Hepatocyte (in vitro differentiated cells): Measurements from ENCODE around the gene RIMKLB.

Source experiments
- CTCF ChIP-seq: fragments of 200-600 bp; sonication (generic); IDR thresholded peaks from 2 replicates; pipeline ENCODE4 v1.5.1; 2016; ENCODE audit warnings: antibody characterized with exemption, mild to moderate bottlenecking; ENCODE audit not compliant: poor library complexity
- EZH2 ChIP-seq: fragments of 200-600 bp; sonication (generic); IDR thresholded peaks from 2 replicates; pipeline ENCODE4 v1.6.1; 2016; ENCODE audit warnings: antibody characterized with exemption, mild to moderate bottlenecking, borderline replicate concordance

GRCh38 chr12:8697120-8697475 lies 693 bp upstream of the RIMKLB start:
- no peak for TF ChIP-seq CTCF
- no peak for TF ChIP-seq EZH2
